DND-41 (cell line): ENCODE measurements around the gene ZIC4.

ENCODE experiments used
- EZH2 ChIP-seq: IDR thresholded peaks from 3 replicates; pipeline ENCODE4 v1.6.1; 2012; ENCODE audit warnings: borderline replicate concordance, low read depth, mild to moderate bottlenecking, moderate library complexity, low read length, inconsistent platforms; ENCODE audit not compliant: severe bottlenecking
- TF ChIP-seq, protein P1 (sequence below): IDR thresholded peaks from 2 replicates; pipeline ENCODE4 v1.5.1; 2012; ENCODE audit warnings: borderline replicate concordance, low read length, moderate library complexity, mild to moderate bottlenecking; ENCODE audit not compliant: poor library complexity, severe bottlenecking; ENCODE audit errors: extremely low read depth

DNA sequence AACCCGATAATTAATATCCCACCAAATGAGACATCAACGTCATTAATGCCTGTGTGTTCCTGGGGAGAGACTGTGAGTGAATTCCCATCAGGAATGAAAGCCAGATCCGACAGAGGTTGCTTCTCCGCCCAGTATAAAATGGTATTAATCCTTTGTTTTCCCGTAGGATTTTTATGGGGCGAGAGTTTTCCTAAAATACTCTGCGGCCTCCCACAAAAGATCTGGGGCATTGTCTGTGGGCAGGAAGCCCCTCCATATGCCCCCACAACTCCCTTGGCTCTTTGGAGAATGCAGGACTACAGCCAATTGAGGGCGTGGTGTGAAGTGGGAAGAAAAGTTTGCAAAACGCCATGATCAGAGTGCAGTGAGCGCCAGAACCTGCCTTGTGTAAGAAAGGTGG lies 26.7 kb downstream of the ZIC4 start:
- TF ChIP-seq EZH2: no peak
- TF ChIP-seq, protein P1, sequence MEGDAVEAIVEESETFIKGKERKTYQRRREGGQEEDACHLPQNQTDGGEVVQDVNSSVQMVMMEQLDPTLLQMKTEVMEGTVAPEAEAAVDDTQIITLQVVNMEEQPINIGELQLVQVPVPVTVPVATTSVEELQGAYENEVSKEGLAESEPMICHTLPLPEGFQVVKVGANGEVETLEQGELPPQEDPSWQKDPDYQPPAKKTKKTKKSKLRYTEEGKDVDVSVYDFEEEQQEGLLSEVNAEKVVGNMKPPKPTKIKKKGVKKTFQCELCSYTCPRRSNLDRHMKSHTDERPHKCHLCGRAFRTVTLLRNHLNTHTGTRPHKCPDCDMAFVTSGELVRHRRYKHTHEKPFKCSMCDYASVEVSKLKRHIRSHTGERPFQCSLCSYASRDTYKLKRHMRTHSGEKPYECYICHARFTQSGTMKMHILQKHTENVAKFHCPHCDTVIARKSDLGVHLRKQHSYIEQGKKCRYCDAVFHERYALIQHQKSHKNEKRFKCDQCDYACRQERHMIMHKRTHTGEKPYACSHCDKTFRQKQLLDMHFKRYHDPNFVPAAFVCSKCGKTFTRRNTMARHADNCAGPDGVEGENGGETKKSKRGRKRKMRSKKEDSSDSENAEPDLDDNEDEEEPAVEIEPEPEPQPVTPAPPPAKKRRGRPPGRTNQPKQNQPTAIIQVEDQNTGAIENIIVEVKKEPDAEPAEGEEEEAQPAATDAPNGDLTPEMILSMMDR: no peak
